Glutamatergic neuron (in vitro differentiated cells): ENCODE results near the gene B4GALT1. TPM values are rescaled to one million over a fixed set of nuclear protein-coding genes. Genes with fewer than 3 reads are reported as not detected.

Experiments used
- DNase-seq: peaks from one replicate; pipeline ENCODE4 v3.0.0; 2022
- H3K27ac Mint-ChIP-seq: one replicate; pipeline ENCODE4 v1.8.0; 2020; ENCODE audit warnings: mild to moderate bottlenecking, mixed read lengths, inconsistent platforms; ENCODE audit not compliant: unreplicated experiment
- H3K27me3 Mint-ChIP-seq: one replicate; pipeline ENCODE4 v1.8.0; 2020; ENCODE audit warnings: mild to moderate bottlenecking, moderate library complexity, mixed read lengths, inconsistent platforms; ENCODE audit not compliant: unreplicated experiment
- H3K36me3 Mint-ChIP-seq: one replicate; pipeline ENCODE4 v1.8.0; 2020; ENCODE audit warnings: mild to moderate bottlenecking, mixed read lengths, inconsistent platforms; ENCODE audit not compliant: unreplicated experiment
- H3K4me1 Mint-ChIP-seq: one replicate; pipeline ENCODE4 v1.8.0; 2020; ENCODE audit warnings: mild to moderate bottlenecking, low read depth, mixed read lengths, inconsistent platforms; ENCODE audit not compliant: unreplicated experiment
- H3K4me3 Mint-ChIP-seq: one replicate; pipeline ENCODE4 v1.8.0; 2020; ENCODE audit warnings: mild to moderate bottlenecking, mixed read lengths, inconsistent platforms; ENCODE audit not compliant: unreplicated experiment
- H3K9me3 Mint-ChIP-seq: one replicate; pipeline ENCODE4 v1.8.0; 2020; ENCODE audit warnings: mild to moderate bottlenecking, moderate library complexity, mixed read lengths, inconsistent platforms; ENCODE audit not compliant: unreplicated experiment
- total RNA-seq: library from RNA; stranded (reverse); fragmentation: NEBNext Ultra II Directional; extraction: Animal tissue kit (Norgen Biotek cat#: 25700); gene quantifications from one replicate; pipeline ENCODE4 v1.2.1, GENCODE V29; 2021; ENCODE audit not compliant: unreplicated experiment
- TF ChIP-seq, protein P1 (sequence below): fragments of 200-600 bp; sonication (generic); IDR thresholded peaks from one replicate; pipeline ENCODE4 v1.5.0; 2021; ENCODE audit not compliant: partially characterized antibody, unreplicated experiment

B4GALT1 gene
- total RNA-seq, 1 donor from 2014 or later: 5.4 TPM

- no peak overlapping the region for H3K4me3 Mint-ChIP-seq
- no peak overlapping the region for H3K27ac Mint-ChIP-seq
- DNase-seq: no peak
- no peaks in the 10 kb centered on the region for H3K36me3 Mint-ChIP-seq
- TF ChIP-seq, protein P1, sequence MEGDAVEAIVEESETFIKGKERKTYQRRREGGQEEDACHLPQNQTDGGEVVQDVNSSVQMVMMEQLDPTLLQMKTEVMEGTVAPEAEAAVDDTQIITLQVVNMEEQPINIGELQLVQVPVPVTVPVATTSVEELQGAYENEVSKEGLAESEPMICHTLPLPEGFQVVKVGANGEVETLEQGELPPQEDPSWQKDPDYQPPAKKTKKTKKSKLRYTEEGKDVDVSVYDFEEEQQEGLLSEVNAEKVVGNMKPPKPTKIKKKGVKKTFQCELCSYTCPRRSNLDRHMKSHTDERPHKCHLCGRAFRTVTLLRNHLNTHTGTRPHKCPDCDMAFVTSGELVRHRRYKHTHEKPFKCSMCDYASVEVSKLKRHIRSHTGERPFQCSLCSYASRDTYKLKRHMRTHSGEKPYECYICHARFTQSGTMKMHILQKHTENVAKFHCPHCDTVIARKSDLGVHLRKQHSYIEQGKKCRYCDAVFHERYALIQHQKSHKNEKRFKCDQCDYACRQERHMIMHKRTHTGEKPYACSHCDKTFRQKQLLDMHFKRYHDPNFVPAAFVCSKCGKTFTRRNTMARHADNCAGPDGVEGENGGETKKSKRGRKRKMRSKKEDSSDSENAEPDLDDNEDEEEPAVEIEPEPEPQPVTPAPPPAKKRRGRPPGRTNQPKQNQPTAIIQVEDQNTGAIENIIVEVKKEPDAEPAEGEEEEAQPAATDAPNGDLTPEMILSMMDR: no peak
- no peaks in the 10 kb centered on the region for H3K9me3 Mint-ChIP-seq
- peaks cover 1% of the 10 kb centered on the region for H3K4me1 Mint-ChIP-seq
- peaks cover 2% of the 10 kb centered on the region for H3K27me3 Mint-ChIP-seq
Observed at GRCh38 chr9:33182519-33182918, 15.4 kb upstream of the B4GALT1 start.

- TF ChIP-seq, protein P1: no peak
- Mint-ChIP-seq H3K27me3 (peaks cover 2% of the 10 kb centered on the region), H3K36me3 (no peaks in the 10 kb centered on the region), H3K4me3 (no peak overlapping the region), H3K27ac (no peak overlapping the region), H3K9me3 (no peaks in the 10 kb centered on the region), H3K4me1 (no peaks in the 10 kb centered on the region)
- no peak for DNase-seq
Observed at GRCh38 chr9:33180526-33181184, 13.5 kb upstream of the B4GALT1 start.

GRCh38 chr9:33178972-33179697 lies 12.0 kb upstream of the B4GALT1 start:
- DNase-seq: no peak
- no peak overlapping the region for H3K4me3 Mint-ChIP-seq
- H3K4me1 Mint-ChIP-seq: no peaks in the 10 kb centered on the region
- TF ChIP-seq, protein P1: no peak
- no peaks in the 10 kb centered on the region for H3K36me3 Mint-ChIP-seq
- H3K9me3 Mint-ChIP-seq: no peaks in the 10 kb centered on the region
- no peak overlapping the region for H3K27ac Mint-ChIP-seq
- peaks cover 2% of the 10 kb centered on the region for H3K27me3 Mint-ChIP-seq

DNA sequence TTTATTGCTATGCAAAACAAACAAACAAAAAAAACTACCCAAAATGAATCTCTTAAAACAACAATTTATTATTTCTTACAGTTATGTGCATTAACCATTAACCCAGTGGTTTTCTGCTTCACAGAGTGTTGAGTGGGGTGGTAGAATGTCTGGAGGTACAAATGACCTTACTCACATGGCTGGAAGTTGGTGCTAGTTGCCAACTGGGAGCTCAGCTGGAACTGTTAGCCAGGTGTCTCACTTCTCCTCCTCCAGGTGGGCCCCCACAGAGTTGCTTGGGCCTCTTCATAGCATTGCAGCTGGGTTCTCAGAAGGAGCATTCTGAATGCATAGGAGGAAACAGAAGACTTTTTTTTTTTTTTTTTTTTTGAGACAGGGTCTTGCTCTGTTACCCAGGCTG lies 10.5 kb upstream of the B4GALT1 start:
- Mint-ChIP-seq H3K27me3 (peaks cover 2% of the 10 kb centered on the region), H3K4me3 (no peak overlapping the region), H3K4me1 (no peaks in the 10 kb centered on the region), H3K36me3 (no peaks in the 10 kb centered on the region), H3K9me3 (no peaks in the 10 kb centered on the region), H3K27ac (no peak overlapping the region)
- TF ChIP-seq, protein P1: no peak
- DNase-seq: no peak

GRCh38 chr9:33177086-33177485 lies 9.9 kb upstream of the B4GALT1 start:
- no peak overlapping the region for H3K4me3 Mint-ChIP-seq
- DNase-seq: no peak
- H3K27me3 Mint-ChIP-seq: peaks cover 3% of the 10 kb centered on the region
- TF ChIP-seq, protein P1: no peak
- no peaks in the 10 kb centered on the region for H3K36me3 Mint-ChIP-seq
- H3K9me3 Mint-ChIP-seq: no peaks in the 10 kb centered on the region
- no peaks in the 10 kb centered on the region for H3K4me1 Mint-ChIP-seq
- no peak overlapping the region for H3K27ac Mint-ChIP-seq
